Prostate gland (tissue), 2 donors: ENCODE results near the gene TBC1D22A.

Source experiments
- CTCF ChIP-seq, 4 experiments: fragments of 200-600 bp in 2 of 4; fragments of 450-650 bp in 2 of 4; sonication (generic) in 2 of 4; IDR thresholded peaks; 1 replicate in 3 of 4; 2 replicates in 1 of 4; pipeline ENCODE4 v1.5.1; 2016 to 2019; ENCODE audit warnings: antibody characterized with exemption in 4 of 4, mild to moderate bottlenecking in 2 of 4, moderate library complexity in 2 of 4
- POLR2A ChIP-seq: fragments of 450-650 bp; IDR thresholded peaks from one replicate; pipeline ENCODE4 v1.6.1; 2016; ENCODE audit warnings: antibody characterized with exemption, mild to moderate bottlenecking

GRCh38 chr22:46728470-46728869, 34.0 kb upstream of the TBC1D22A start:
- no peak for TF ChIP-seq CTCF (IDR thresholded peaks at IDR 0.05)
- TF ChIP-seq POLR2A = no peak
